ENCODE data around the gene DNAAF2.
"Not testable (repeated sequence)": the region's sequence is repeated elsewhere in the genome, so short reads cannot be mapped to it uniquely, and the experiment has no call there.

The DNAAF2 gene

DNA sequence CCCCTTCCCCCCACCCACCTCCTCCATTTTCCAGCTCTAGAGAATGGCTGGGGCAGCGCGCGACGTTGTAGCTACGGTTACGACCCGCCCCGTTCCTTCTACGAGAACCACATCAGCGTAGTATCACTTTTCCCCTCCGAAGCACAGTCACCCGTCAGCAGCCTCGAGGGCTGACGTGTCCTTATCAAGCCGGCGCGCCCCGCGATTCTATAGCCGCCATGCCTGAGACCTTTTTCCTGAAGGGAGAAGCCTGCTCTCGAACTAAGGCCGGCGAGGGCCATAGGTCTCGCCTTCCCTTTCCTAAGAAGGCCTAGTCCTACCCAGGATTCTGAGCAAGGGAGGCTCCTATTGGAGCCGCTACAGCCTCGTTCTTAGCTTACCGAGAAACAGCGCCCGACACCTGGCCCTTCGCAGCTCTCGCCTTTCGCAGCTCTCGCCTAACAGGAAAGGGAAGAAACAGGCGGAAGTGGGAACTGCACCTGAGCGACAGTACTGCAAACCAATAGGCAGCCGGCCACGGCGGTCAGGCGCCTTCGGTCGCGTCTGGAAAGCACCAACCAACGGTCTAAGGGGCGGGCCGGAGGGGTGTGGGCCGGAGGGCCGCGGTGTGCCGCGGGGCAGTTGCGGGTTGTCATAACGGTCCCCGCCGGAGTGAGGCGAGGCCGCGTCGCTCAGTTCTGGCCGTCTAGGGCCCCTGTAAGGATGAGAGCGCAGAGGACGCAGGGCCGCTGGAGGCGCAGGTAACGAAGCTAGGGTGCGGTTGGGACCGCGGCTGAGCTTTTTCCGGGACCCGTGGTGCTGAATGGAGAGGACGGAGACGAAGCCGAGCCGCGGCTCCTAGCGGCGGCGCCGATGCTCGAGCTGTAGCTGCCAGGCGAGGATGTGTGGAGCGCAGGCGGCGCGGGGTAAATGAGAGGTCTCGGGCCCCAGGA is 14.6 kb downstream of the DNAAF2 start, which contains the start of the genes MGAT2 and RPL36AL:
TSS of gene MGAT2 (plus strand) at position 618 of the 932 bp plus-strand sequence. CDS start 470 bp downstream, outside the sequence.
TSS of gene RPL36AL (minus strand) at position 445 of the 932 bp plus-strand sequence. CDS start 1,522 bp downstream, outside the sequence.
- DNase-seq, result peak; percentile 99

DNA sequence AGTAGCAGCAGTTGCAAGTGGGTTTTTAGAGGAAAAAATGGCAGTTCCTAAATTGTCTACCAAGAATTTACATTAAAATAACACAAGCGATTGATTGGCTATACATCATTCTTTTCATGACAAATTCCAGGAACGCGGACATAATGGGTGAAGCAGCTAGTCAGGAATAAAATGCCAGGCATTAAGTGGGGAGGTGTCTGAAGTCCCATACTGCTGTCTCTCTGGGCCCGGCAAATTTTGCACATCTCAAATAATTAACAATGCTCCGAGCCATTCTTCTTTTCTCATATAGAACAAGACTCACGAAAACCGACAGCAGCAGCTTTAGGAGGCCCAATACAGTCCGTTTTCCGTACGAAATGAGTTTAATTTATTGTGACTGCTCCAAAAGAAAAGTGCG is 15.3 kb downstream of the DNAAF2 start:
- no peak for DNase-seq

DNA sequence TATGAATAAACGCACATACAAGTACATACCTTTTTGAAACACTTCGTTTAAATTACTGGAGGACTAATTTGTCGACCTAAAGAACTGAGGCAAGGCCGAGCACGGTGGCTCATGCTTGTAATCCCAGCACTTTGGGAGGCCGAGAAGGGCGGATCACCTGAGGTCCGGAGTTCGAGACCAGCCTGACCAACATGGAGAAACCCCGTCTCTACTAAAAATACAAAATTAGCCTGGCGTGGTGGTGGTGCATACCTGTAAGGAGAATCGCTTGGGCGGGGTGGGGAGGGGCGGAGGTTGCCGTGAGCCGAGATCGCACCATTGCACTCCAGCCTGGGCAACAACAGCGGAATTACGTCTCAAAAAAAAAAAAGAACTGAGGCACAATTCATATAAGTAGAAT is 15.8 kb downstream of the DNAAF2 start:
- not testable (repeated sequence) for DNase-seq

DNA sequence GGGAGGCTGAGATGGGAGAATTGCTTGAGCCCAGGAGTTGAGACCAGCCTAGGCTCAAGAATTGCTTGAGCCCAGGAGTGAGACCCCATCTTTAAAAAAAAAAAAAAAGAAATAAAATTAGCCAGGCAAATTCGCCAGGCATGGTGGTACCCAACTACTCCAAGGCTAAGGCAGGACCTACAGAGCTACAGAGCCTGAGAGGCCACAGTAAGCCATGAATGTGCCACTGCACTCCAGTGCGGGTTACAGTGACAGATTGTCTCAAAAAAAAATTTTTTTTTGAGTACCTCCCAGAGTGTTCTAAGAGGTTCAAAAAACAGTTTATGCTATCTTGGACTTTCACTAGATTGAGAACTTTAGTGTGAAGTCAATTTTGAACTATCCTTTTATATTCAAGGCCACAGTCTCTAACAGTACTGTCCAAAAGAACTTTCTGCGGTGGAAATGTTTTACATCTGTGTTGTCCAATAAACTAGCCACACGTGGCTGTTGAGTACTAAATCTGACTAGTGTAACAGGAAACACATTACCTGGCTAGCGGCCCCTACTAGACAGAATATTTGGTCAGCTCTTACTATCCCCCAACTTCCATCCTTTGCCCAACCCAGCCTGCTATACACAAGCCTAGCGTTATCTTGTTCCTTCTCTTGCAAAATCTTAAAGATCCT is 17.1 kb downstream of the DNAAF2 start:
- no peak for DNase-seq

DNA sequence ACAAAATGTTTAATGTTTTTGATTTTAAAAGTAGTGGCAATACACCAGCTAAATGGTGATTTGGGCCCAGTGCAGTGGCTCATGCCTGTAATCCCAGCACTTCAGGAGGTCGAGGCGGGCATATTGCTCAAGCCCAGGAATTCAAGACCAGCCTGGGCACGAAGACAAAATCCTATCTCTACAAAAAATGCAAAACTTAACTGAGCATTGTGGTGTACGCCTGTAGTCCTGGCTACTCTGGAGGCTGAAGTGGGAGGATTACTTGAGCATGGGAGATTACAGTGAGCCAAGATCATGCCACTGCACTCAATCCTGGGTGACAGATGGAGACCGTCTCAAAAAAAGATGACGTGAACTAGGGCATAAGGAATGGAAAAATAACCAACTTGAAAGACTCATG is 19.3 kb downstream of the DNAAF2 start:
- no peak for DNase-seq

DNA sequence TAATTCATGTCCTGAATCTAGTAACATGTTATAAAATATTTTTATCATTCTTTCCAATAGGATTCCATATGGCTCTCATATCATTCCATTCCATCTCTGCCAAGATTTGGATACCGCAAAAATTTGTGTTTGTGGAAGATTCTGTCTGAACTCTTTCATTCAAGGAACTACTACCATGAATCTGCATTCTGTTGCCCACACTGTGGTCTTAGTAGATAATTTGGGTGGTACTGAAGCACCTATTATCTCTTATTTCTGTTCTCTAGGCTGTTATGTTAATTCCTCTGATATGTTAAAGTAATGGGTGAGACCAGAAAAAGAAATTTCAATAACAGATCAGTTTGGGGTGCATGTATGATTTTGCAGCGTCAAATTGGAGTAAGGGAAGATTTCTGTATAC is 20.8 kb downstream of the DNAAF2 start:
- no peak for DNase-seq

DNA sequence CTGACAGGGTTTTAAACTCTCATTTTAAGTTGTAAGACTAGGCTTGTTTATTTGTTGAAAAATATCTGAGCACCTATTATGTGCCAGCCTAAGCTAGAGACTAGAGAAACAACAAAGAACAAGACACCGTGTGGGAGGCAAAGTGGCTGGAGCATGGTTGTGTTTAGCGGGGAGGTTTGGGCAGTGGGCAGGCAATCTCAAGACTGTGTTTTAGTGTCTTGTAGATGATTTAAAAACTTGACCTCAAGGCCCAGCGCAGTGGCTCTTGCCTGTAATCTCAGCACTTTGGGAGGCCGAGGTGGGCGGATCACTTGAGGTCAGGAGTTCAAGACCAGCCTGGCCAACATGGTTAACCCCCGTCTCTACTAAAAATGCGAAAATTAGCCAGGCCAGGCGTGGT is 22.4 kb downstream of the DNAAF2 start:
- no peak for DNase-seq

DNA sequence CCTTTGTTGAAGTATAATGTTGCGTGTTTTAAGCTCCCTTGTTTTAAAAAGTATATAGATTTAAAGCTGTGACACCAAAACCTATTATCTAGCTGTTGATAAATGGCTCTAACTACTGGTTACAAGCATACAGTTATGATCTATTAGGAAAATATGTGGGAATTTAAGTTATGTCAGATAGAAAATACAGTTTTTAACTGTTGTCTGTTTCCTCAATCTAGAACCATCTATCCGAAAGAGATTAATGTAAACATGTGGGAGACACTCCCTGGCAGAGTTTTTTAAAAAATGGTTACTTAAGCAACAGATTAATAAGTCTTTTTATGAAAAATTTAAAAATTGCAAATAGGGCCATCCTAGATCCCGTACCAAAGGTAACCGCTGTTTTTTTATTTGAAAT is 22.8 kb downstream of the DNAAF2 start:
- no peak for DNase-seq

DNA sequence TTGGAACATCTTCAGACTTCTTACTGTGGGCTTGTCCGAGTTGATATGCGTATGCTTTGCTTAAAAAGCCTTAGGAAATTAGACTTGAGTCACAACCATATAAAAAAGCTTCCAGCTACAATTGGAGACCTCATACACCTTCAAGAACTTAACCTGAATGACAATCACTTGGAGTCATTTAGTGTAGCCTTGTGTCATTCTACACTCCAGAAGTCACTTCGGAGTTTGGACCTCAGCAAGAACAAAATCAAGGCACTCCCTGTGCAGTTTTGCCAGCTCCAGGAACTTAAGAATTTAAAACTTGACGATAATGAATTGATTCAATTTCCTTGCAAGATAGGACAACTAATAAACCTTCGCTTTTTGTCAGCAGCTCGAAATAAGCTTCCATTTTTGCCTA is 27.5 kb downstream of the DNAAF2 start:
- DNase-seq, result no peak

DNA sequence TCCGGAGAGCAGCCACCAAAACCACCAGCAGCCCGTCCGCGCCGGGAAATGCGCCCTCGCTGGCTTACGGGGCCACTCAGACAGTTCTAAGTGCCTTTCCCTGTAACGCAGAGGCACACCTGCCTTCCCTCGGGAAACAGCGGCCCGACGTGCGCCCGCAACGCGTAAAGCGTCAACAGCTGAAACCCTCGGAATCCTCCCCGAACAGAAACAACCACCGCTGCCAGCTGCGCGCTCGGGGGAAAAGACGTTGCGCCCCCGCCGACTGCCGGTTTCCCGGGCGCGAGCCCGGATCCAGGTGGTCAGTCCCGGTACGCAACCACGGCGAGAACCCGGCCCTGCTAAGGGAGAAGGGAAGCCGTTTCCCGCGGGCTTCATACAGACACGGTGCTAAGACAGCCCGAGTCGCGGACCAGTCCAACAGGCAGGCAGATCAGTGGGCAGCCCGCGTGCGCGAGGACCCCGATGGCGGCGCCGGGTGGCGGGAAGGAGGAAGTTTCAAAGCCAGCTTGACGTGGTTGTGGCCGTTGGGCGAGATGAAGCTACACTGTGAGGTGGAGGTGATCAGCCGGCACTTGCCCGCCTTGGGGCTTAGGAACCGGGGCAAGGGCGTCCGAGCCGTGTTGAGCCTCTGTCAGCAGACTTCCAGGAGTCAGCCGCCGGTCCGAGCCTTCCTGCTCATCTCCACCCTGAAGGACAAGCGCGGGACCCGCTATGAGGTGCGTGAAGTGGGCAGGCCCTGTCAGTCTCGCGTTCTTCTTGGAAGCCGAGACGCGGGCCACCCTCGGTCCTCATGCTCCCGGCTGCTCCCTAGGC is 36.4 kb downstream of the DNAAF2 start, which contains the start of gene LRR1:
TSS of gene LRR1 (plus strand) at position 456 of the 816 bp plus-strand sequence. CDS start at position 537, 81 bp downstream.
- peak; percentile 97 for DNase-seq

DNA sequence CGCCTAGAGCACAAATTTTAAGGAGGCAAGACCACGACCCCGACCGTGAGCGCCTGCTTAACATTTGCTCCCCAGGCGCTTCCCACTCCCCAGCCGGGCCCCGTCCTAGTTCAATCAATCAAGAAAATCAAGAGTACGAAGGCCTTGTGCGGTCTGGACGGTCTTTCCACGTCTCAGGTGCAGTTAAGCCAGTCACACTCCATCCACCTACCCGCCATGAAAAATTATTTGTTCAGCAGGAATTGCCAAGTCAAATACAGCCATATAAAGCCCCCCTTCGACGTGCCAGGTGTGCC is 36.9 kb downstream of the DNAAF2 start:
- no peak for DNase-seq

DNA sequence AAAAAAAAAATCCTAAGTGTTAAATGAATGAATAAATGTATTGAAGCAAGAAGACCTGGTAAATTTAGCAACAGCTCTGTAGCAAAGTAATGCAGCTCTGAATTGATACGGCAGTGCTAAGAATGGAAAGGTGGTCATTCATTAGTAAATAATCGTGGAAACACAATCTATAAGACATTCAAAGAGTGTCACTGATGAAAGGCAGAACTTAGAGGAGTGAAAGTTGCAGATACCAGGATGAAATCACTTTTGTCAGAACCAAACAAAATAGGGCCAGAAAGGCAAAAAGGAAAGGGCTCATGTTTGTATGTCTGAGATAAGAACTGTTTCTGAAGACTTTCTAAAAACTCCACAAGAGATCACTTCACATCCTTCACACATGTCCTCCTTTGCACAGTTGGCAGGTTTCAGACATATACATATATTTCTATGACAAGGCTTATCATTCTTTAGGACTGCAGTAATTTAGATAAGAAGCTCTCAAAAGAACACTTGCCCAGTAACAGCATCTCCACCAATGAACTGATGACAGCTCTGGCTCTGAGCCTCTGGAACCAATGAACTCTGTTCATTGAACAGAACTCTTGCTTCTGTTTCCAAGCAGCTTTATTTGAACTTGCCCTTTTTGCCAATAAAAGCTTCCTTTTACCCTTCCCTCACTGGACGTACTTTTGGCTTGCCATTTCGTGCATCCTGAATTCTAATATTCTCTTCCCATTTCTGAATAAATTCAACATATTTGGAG is 40.5 kb downstream of the DNAAF2 start:
- DNase-seq, result no peak

DNA sequence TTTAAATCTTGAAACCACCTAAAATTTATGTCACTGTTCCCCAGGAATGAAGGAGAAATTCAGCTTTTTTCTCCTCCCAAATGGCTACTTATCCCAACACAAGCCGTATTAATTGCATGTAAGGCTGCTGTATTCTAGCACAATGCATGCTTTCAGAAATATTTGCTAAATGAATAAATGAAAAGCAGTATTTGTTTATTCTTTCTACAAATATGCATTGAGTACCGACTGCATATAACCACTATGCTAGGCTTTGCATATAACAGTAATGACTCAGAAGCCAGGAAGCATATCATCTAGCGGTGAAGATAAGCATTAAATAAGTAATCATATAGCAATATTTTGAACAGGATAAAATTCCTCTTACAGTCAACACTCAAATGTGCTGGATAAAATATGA is 42.0 kb downstream of the DNAAF2 start:
- DNase-seq, result no peak

DNA sequence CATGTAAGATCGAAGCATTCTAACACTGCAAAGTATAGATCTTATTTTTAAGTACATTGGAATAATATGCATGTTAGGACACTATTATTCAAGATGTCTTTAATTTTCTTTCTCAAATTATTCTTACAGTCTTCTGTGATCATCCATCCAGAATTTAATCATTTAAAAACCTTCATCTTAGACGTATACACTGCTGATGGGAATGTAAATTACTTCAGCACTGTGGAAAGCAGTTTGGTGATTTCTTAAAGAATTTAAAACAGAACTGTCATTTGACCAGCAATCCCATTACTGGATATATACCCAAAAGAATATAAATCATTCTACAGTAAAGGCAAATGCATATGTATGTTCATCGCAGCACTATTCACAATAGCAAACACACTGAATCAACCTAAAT is 45.7 kb downstream of the DNAAF2 start:
- no peak for DNase-seq

DNA sequence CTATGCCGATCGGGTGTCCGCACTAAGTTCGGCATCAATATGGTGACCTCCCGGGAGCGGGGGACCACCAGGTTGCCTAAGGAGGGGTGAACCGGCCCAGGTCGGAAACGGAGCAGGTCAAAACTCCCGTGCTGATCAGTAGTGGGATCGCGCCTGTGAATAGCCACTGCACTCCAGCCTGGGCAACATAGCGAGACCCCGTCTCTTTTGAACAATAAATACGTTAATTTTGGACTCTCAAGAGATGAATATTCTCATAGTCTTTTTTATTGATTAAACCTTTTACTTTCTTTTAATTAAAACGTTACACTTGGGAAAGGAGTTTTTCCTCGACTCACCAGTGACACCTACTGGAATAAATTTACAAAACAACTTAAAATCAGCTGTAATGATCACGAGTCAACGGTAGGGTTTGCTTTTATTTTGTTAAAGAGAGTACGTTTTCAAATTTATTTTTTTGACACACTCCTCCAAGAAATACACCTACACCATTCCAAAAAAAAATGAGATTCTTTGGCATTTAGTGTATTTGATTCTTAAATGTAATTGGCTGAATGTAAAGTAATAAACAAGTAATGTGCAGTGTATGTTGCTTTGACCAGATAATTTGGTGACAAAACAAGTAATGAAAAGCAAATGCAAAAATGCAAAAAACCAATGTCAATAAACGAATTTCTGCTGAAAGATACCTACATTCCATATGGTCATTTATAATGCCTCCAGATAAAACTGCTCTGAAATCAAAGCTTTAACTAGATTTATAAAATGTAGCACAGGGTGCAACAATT is 48.2 kb downstream of the DNAAF2 start:
- peak; percentile 95 for DNase-seq

DNA sequence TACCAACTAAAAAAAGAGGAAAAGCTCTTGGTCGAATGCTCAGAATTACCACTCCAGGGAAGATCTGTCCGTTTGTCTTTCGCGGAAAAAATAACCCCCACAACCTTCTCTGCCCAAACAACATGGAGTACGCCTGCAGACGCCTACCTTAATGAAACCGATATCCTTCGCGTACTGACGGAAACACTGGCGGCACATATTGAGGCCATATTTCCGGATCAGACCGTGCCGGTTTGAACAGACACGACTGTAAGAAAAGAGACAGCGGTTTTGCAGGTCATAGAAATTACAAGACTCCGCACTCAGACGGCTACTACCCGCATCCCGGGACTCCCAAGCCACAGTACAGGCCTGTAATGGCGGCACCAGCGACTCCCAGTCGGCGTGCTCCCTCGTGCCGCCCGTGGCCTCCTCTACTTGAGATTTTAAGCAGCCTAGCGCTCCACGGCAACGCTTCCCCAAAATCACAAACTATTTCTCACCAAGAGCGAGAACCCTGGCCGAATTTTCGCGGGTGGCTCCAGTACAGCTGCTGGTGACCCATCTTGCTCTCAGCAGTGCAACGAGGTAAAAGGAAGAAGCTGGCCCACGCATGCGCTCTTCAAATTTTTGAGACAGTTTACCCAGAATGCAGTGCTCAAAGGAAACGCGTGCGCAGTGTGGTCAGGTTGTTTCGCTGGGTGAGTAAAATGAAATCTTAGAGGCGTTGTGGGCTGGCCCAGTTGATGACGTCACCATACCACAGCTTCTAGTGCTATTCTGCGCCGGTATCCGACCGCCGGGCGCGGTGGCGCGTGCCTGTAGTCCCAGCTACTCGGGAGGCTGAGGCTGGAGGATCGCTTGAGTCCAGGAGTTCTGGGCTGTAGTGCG is 49.0 kb downstream of the DNAAF2 start, which contains the start of gene RPS29:
TSS of gene RPS29 (minus strand) at position 578 of the 870 bp plus-strand sequence. CDS start at position 544, 34 bp downstream.
- peak; percentile 100 for DNase-seq

DNA sequence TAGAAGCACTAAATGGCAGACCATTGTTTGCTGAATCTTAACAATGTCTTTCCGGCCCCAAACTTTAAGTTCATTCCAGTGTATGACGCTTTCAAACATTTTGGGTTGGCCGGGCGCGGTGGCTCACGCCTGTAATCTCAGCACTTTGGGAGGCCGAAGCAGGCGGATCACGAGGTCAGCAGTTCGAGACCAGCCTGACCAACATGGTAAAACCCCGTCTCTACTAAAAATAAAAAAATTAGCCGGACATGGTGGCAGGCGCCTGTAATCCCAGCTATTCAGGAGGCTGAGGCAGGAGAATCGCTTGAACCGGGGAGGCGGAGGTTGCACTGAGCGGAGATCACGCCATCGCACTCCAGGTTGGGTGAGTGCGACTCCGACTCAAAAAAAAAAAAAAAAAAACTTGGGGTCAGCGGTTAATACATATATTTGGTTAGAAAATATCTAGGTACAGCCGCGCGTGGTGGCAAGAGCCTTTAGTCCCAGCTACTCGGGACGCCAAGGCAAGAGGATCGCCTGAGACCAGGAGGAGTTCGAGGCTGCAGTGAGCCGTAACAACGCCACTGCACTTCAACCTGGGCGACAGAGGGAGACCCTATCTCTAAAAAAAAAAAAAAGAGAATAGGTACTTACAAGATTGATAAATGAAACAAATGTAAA is 49.9 kb downstream of the DNAAF2 start:
- not testable (repeated sequence) for DNase-seq

DNA sequence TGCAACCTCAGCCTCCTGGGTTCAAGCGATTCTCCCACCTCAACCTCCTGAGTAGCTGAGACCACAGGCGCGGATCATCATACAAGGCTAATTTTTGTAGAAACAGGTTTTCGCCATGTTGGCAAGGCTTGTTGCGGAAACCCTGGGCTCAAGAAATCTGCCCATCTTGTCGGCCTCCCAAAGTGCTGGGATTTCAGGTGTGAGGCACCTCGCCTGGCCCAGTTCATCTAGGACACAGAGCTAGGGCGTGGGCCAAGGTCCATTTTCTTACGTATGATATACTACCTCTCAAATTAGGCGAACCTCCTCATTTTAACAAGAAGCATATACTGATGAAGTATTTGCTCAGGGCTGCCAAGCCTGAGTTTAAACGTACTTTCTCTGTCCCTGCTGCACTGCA is 51.0 kb downstream of the DNAAF2 start:
- no peak for DNase-seq

DNA sequence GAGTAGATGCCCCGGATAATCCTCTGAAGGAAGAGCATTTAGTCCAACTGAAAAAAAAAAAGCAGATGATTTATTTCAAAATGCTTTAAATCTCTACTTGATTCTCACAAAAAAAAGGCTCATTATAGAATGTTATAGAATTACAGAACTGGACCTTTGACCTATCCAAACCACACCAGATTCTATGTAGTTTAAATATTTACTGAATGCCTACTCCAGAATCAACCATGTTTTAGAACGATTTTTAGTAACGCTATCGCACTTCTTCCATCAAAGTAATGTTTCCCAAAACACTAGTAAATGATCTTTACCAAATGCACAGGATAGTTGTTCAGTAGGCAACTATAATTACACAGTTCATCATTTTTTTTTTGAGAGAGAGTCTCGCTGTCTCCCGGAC is 51.4 kb downstream of the DNAAF2 start:
- no peak for DNase-seq
